Liver (tissue), 9 donors: ENCODE measurements around the gene OPTC. TPM values are rescaled to one million over a fixed set of nuclear protein-coding genes. Genes with fewer than 3 reads are reported as not detected.

ENCODE experiments used
- DNase-seq: peaks from one replicate; pipeline ENCODE4 v3.0.0-alpha.2; 2017; ENCODE audit warnings: low spot score
- H3K27ac ChIP-seq, 2 donors: one replicate each; pipeline ENCODE4 v1.7.0; 2013; ENCODE audit warnings: inconsistent platforms in 2 of 2, low read length in 2 of 2, control low read depth in 1 of 2, low read depth in 1 of 2, mild to moderate bottlenecking in 1 of 2
- H3K27me3 ChIP-seq, 4 donors: one replicate each; pipeline versions ENCODE4 v1.6.1 to v1.7.0; 2013; ENCODE audit warnings: low read length in 3 of 4, inconsistent platforms in 1 of 4, mild to moderate bottlenecking in 1 of 4, moderate library complexity in 1 of 4; ENCODE audit not compliant: control insufficient read depth in 4 of 4, insufficient read depth in 4 of 4
- H3K36me3 ChIP-seq, 4 donors: one replicate each; pipeline versions ENCODE4 v1.6.1 to v1.7.0; 2013; ENCODE audit warnings: low read length in 3 of 4, mild to moderate bottlenecking in 3 of 4, low read depth in 1 of 4, moderate library complexity in 1 of 4; ENCODE audit not compliant: control insufficient read depth in 4 of 4, insufficient read depth in 3 of 4
- H3K4me1 ChIP-seq, 4 donors: one replicate each; pipeline versions ENCODE4 v1.6.1 to v1.7.0; 2013; ENCODE audit warnings: low read length in 3 of 4, mild to moderate bottlenecking in 3 of 4, moderate library complexity in 1 of 4; ENCODE audit not compliant: control insufficient read depth in 4 of 4, insufficient read depth in 4 of 4
- H3K4me3 ChIP-seq, 3 donors: one replicate each; pipeline versions ENCODE4 v1.6.1 to v1.7.0; 2013; ENCODE audit warnings: low read length in 3 of 3, control low read depth in 1 of 3, low read depth in 1 of 3, mild to moderate bottlenecking in 1 of 3
- H3K9ac ChIP-seq, 2 donors: one replicate each; pipeline ENCODE4 v1.7.0; 2013; ENCODE audit warnings: low read length in 2 of 2, mild to moderate bottlenecking in 2 of 2, moderate library complexity in 2 of 2, control low read depth in 1 of 2, low read depth in 1 of 2
- H3K9me3 ChIP-seq, 4 donors: one replicate each; pipeline versions ENCODE4 v1.6.1 to v1.7.0; 2013; ENCODE audit warnings: low read length in 3 of 4; ENCODE audit not compliant: control insufficient read depth in 4 of 4
- ATF3 ChIP-seq: IDR thresholded peaks from 2 replicates; pipeline ENCODE4 v1.6.1; 2016; ENCODE audit warnings: antibody characterized with exemption
- CTCF ChIP-seq: fragments of 150-350 bp; IDR thresholded peaks from 2 replicates; pipeline ENCODE4 v1.5.1; 2017; ENCODE audit warnings: improper control_type of control experiment, low read depth, low read length; ENCODE audit not compliant: missing input control
- EGR1 ChIP-seq, 2 donors: IDR thresholded peaks; 2 replicates each; pipeline ENCODE4 v1.6.1; 2016 to 2018; ENCODE audit warnings: antibody characterized with exemption in 2 of 2, low read depth in 2 of 2
- FOXA1 ChIP-seq: IDR thresholded peaks from 2 replicates; pipeline ENCODE4 v1.6.1; 2016; ENCODE audit warnings: antibody characterized with exemption
- FOXA2 ChIP-seq: IDR thresholded peaks from 2 replicates; pipeline ENCODE4 v1.6.1; 2016; ENCODE audit warnings: antibody characterized with exemption
- HNF4A ChIP-seq, 2 donors: conservative IDR thresholded peaks; 2 replicates each; pipeline ENCODE4 v1.6.1; 2016; ENCODE audit warnings: antibody characterized with exemption in 2 of 2, mild to moderate bottlenecking in 2 of 2
- HNF4G ChIP-seq: IDR thresholded peaks from 2 replicates; pipeline ENCODE4 v1.6.1; 2016; ENCODE audit warnings: antibody characterized with exemption
- JUND ChIP-seq, 2 donors: IDR thresholded peaks; 2 replicates each; pipeline ENCODE4 v1.6.1; 2016; ENCODE audit warnings: antibody characterized with exemption in 2 of 2
- MAX ChIP-seq: IDR thresholded peaks from 2 replicates; pipeline ENCODE4 v1.6.1; 2016; ENCODE audit warnings: antibody characterized with exemption
- RAD21 ChIP-seq, 2 donors: IDR thresholded peaks; 2 replicates each; pipeline ENCODE4 v1.6.1; 2016; ENCODE audit warnings: antibody characterized with exemption in 2 of 2, mild to moderate bottlenecking in 2 of 2
- RXRA ChIP-seq, 2 donors: IDR thresholded peaks; 2 replicates each; pipeline ENCODE4 v1.6.1; 2017 to 2018; ENCODE audit warnings: antibody characterized with exemption in 2 of 2, mild to moderate bottlenecking in 1 of 2
- SP1 ChIP-seq: IDR thresholded peaks from 2 replicates; pipeline ENCODE4 v1.6.1; 2018; ENCODE audit warnings: antibody characterized with exemption, mild to moderate bottlenecking
- TAF1 ChIP-seq: conservative IDR thresholded peaks from 2 replicates; pipeline ENCODE4 v1.6.1; 2016; ENCODE audit warnings: antibody characterized with exemption, mild to moderate bottlenecking
- YY1 ChIP-seq: IDR thresholded peaks from 2 replicates; pipeline ENCODE4 v1.6.1; 2016; ENCODE audit warnings: antibody characterized with exemption, mild to moderate bottlenecking
- ZBTB33 ChIP-seq: IDR thresholded peaks from 2 replicates; pipeline ENCODE4 v1.6.1; 2016; ENCODE audit warnings: antibody characterized with exemption
- WGBS: extraction: QIAGEN DNeasy Blood & Tissue Kit; methylation state at CpG from one replicate; pipeline ENCODE4 v1.1.7; 2013; 5-methylcytosine and 5-hydroxymethylcytosine counted together
- polyA plus RNA-seq, 2 donors: library from polyadenylated mRNA; stranded (reverse) in 1 of 2; unstranded in 1 of 2; fragments of 200-250 nt in 1 of 2; fragments of >200 nt in 1 of 2; fragmentation: Nextera tagmentation in 1 of 2; extraction: Ambion mirVana in 1 of 2; gene quantifications; one replicate each; pipeline versions ENCODE4 v1.2.1 to v1.2.3, GENCODE V29; 2013 to 2015
- total RNA-seq, 2 donors: library from RNA; depleted of rRNA; stranded (reverse); fragments of >200 nt; gene quantifications; one replicate each; pipeline ENCODE4 v1.2.3, GENCODE V29; 2014
- donor health status: healthy.
- donor health status: healthy.
- donor health status: healthy.
- donor health status: healthy.
- donor health status: healthy.

OPTC gene
- total and polyA plus RNA-seq, 4 donors: not detected

- no peak for DNase-seq
- H3K9ac ChIP-seq: no peak overlapping the region
- no peaks in the 10 kb centered on the region for H3K36me3 ChIP-seq
- H3K9me3 ChIP-seq: no peaks in the 10 kb centered on the region
- no peaks in the 10 kb centered on the region for H3K4me1 ChIP-seq
- H3K4me3 ChIP-seq: no peak overlapping the region
- no peak overlapping the region for H3K27ac ChIP-seq
- WGBS: 66% methylated on average over 3 of the region's 3 CpGs
- H3K27me3 ChIP-seq: no peaks in the 10 kb centered on the region
- no peak for TF ChIP-seq RXRA (IDR thresholded peaks at IDR 0.05)
- TF ChIP-seq ZBTB33: no peak
Observed at GRCh38 chr1:203544485-203544884, 50.5 kb downstream of the OPTC start.

GRCh38 chr1:203544978-203545816, 51.2 kb downstream of the OPTC start:
- whole genome bisulfite sequencing: 81% methylated on average over 4 of the region's 4 CpGs
- Histone ChIP-seq H3K9me3 (no peaks in the 10 kb centered on the region), H3K4me1 (no peaks in the 10 kb centered on the region), H3K27ac (no peak overlapping the region), H3K4me3 (no peak overlapping the region), H3K36me3 (no peaks in the 10 kb centered on the region), H3K27me3 (no peaks in the 10 kb centered on the region), H3K9ac (no peak overlapping the region)
- no peak for DNase-seq
- TF ChIP-seq JUND (IDR thresholded peaks at IDR 0.05): no peak
- TF ChIP-seq SP1: no peak
- TF ChIP-seq TAF1: no peak
- TF ChIP-seq ZBTB33: no peak
- no peak for TF ChIP-seq HNF4G
- no peak for TF ChIP-seq RAD21 (IDR thresholded peaks at IDR 0.05)
- TF ChIP-seq FOXA1: no peak
- TF ChIP-seq CTCF: no peak
- TF ChIP-seq HNF4A (conservative IDR thresholded peaks at IDR 0.05): no peak

- Histone ChIP-seq H3K4me3 (no peak overlapping the region), H3K27ac (no peak overlapping the region), H3K36me3 (no peaks in the 10 kb centered on the region), H3K9ac (no peak overlapping the region), H3K4me1 (no peaks in the 10 kb centered on the region), H3K27me3 (no peaks in the 10 kb centered on the region), H3K9me3 (no peaks in the 10 kb centered on the region)
- WGBS: 87% methylated on average over 1 of the region's 1 CpG
- DNase-seq: no peak
- TF ChIP-seq CTCF (no peak), SP1 (no peak), HNF4G (no peak), FOXA1 (no peak), ZBTB33 (no peak), FOXA2 (no peak), ATF3 (no peak), YY1 (no peak), EGR1 (IDR thresholded peaks at IDR 0.05; ENCODE audit: low read depth in 2 of 2) (no peak), MAX (no peak), RXRA (IDR thresholded peaks at IDR 0.05) (no peak)
Observed at GRCh38 chr1:203546274-203546673, 52.3 kb downstream of the OPTC start.
